HG03159 (cell line): ENCODE measurements around the gene HPSE2.

ENCODE experiments used
- ATAC-seq: cut with Tn5 transposase; IDR thresholded peaks from one replicate; pipeline ENCODE4 v1.9.1; 2021; ENCODE audit warnings: mild to moderate bottlenecking, moderate library complexity; ENCODE audit not compliant: unreplicated experiment

Gene HPSE2

DNA sequence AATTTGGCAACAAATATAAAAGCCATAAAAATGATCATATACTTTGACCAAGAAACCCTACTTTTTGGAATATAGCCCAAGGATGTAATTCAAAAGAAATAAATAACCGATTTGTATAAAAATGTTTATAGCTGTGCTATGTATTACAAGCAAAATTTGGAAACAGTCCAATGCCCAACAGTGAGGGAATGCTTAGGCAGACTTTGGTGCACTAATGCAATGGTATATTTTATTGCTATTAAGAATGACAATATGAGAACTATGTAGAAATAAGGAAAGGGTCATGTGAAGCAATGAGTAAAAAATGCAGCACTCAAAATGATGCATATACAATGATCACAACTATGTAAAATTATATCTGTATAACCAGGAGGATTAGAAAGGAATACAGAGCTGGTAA is 515.1 kb downstream of the HPSE2 start:
- no peak for ATAC-seq

DNA sequence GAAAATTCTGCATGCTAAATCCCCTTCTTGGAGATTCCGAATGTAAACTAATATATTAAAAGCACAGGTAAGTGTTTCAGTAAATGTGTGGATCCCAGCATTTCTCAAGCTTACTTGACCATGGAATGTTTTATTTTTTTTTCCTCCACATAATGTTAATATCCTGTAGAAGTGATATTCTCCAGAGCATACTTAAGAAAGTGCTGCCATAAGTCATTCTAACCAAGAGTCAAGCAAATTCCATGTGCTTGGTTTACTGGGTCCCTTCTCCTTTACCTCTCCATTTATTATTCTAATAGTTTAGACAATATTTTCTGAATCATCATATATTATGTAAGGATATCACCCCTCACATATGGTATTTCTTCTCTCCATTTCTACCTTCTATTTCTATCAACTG is 522.1 kb downstream of the HPSE2 start:
- no peak for ATAC-seq

DNA sequence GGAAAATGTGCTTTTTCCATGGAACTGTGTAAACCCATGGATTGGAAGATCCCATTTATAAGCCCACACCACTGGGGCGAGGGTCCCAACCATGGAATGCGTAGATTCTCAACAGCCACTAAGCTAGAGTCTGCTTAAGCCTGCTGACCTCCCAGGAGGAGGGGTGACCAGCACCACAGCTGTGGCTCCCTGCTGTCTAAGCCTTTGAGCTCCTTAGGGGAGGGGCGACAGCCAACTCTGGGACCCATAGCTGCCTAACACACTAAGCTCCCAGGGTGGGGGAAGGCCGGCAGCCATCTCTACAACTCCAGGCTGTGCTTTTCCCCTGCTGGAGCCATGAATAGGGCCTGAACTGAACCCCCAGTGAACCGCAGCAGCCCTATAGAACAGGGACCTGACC is 539.1 kb downstream of the HPSE2 start:
- ATAC-seq: no peak

DNA sequence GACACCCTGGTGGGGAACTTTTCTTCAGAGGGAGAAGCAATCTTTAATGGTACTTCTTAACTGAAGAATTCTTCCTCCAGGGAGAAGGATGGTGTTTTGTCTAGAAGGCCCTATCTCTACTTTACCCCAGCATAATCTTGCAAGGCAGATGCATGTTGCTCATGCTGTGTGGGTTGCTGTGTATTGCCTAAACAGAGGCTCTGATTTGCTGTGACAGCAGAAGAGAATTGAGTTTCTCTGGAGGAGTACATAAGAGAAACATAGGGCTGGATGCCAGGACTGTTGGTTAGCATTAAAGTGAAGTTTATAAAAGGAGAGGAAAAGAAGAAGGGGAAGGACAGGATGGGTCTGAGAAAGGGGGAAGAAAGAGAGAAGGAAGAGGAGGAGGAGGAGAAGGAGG is 540.8 kb downstream of the HPSE2 start:
- ATAC-seq: no peak

DNA sequence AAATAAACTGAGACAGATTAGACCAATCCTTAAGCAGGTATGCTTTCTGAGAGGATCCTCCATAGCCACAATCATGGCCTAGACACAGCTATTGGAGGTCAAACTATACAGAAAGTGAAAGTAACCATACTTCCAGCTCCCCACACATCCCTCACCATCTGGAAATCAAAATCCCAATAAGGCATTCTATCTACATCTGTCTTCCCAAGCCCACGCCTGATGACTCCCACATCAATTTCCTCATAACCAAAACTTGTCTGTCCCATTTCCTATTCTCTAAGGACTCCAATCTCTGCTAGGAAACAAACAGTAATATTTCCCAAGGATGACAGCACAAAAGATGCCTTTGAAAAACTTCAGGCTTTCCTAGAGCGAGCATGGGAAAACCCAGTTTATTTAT is 541.6 kb downstream of the HPSE2 start:
- no peak for ATAC-seq

DNA sequence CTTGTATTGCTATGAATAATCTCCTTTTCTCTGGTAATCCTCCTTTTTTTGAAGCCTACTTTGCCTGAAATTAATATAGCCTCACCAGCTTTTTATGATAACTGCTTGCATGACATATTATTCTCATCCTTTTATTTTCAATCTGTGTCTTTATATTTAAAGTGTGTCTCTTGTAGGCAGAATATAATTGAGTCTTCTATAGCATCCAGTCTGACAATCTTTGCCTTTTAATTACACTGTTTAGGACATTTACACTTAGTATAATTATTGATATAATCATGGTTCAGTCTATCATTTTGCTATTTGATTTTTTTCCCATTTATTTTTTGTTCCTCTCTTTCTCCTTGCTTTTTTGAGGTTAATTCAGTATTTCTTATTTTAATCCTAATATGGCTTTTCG is 548.0 kb downstream of the HPSE2 start:
- no peak for ATAC-seq

DNA sequence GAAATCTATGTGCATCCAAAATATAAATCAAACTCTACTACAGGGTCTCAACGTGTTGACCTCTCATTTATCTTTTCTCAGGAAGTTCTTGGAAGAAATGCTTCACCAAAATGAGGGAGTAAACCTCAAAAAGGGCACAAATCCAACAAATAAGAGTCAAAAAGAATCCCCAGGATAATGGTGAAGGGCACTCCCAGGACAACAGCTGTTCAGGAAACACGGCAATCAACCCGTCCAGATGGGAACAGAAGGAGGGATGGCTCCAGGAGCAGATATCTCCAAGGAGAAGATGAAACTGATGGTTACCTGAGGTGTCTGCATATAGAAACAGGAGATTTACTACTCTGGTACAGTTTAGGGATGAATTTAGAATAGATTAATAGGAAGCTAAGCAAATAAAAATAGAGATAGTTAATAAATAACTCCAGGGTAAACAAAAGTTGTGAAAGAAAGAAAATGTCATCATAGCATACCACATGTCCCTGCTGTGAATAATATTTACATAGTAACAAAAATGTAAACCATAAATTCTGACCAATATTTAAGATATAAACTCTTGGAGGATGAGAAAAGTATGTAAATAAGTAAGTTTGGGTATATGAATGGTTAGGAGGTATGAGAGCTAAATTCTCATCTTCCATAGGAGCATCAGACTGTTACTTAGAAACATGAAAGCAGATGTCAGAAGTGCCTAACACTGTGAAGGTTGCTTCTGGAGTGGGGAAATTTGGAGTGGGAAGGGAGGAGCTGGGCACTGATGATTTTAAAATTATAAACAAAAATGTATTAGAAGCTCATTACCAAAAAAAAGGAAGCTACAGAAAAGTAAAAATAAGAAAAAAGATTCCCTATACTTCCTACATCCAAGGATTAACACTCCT is 551.4 kb downstream of the HPSE2 start:
- no peak for ATAC-seq

DNA sequence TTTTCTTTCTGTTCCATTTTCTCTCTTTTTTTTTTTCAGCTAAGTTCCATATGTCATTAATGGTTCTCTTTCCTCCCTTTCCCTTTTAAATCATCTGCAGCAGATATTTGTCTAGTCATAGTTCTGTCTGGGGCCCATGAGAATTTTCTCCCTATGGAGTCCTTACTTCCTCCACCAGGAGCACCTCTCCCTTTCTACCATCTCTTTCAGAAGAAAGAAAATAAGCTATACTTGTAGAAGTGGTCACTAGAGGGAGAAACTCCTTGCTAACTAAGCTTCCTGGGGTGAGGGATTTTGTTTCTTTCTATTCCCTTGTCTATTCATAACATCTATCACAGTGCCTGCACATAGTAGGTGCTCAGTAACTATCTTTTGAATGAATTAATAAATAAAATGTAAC is 558.8 kb downstream of the HPSE2 start:
- no peak for ATAC-seq

DNA sequence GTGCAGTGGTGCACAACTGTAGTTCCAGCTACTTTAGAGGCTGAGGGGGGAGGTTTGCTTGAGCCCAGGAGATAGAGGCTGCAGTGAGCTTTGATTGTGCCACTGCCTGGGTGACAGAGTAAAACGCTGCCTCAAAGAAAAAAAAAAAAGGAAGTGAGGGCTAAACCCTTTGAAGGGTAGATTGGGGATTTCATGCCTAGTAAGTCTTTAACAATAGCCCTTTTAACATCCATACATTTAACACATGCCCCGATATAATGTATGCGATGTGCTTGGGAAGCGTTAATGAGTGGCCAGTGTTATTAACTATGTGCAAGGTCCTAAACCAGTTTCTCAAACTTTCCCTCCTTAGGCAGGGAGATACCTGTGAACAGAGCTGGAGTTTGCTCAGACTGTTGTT is 559.8 kb downstream of the HPSE2 start:
- no peak for ATAC-seq

DNA sequence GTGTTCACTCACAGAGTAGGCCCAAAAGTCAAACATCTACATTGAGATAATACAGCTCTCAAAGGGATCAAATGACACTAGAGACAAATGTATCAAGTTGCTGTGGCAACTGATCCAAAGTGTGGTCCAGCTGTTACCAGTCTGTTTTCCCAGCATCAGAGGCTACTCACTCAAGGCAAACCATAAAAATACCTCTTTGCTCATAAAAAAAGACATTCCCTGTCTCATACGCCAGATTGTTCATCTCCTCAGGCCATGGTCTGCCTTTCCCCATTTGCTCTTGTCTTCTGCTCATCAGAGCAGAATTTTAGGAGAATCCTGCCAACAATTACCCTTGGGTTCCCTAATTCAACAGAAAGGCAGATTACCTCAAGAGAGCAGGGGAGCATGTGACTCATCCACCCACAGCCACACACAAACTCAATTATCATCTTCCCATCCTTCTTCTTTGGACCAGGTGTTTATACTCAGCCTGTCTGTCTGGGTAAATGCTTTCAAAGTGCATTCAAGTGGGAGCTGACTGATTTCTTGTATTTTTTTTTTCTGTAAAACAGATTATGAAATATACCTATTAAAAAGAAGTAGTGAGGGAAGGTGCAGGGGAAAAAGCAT is 562.4 kb downstream of the HPSE2 start:
- no peak for ATAC-seq

DNA sequence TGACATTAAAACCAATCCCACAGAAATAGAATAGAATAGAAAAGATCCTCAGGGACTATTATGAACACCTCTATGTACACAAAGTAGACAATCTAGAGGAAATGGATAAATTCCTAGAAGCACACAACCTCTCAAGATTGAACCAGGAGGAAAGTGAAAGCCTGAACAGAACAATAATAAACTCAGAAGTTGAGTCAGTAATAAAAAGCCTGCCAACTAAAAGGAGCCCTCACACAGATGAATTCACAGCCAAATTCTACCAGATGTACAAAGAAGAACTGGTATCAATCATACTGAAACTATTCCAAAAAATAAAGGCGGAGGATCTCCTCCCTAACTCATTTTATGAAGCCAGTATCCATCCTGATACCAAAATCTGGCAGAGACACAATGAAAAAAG is 568.6 kb downstream of the HPSE2 start:
- no peak for ATAC-seq

DNA sequence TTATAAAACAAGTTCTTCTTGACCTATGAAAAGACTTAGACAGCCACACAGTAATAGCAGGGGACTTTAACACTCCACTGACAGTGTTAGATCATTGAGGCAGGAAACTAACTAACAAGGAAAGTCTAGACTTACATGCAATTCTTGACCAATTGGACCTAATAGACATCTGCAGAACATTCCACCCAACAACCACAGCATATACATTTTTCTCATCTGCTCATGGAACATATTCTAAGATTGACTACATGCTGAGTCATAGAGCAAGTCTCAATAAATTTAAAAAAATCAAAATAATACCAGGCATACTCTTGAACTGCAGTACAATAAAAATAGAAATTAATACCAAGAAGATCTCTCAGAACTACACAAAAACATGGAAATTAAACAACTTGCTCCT is 569.4 kb downstream of the HPSE2 start:
- no peak for ATAC-seq

DNA sequence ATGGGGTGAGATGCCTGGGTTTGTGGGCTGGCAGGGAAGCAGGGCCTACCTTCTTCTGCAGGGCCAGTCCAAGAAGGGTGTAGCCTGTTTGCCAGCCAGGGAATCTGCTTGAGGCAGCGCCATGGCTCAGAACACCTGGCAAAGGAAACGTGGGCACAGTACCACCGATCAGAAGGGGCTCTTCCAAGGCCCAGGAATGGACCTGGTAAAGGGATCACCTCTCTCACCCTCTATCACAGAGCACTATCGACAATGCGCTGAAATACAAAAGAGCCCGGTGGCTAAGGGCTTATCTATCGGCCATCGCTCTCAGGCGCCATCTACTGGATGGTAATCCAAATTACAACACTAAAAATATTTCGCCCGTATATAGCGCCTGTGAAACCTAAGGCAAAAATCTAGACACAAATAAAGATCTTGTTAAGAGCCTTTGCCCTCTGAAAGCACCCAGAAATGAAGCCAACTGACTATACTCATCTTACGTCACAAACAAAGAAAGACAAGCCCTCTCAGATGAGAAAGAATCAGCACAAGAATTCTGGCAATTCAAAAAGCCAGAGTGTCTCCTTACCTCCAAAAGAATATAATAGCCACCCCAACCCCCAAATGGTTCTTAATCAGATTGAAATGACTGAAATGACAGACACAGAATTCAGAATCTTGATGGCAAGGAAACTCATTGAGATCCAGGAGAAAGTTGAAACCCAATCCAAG is 571.2 kb downstream of the HPSE2 start:
- no peak for ATAC-seq

DNA sequence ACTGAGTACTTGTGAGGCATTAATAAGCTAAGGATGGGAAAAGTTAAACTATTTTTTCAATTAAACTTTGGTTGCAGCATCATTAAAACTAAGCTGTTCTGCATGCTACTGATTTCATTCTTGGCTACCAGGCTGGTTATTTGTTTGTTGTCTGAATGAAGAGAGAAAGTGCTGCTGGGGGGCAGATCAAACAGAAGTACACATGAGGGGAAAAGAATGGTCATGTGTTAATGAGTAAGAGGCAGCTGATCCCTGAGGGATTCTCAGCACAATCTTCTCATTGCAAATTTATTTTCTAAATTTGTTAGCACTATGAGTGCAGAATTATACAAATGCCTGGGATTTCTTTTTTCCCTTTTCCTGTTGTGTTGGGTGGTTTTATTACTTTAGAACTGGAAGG is 575.7 kb downstream of the HPSE2 start:
- ATAC-seq: no peak

DNA sequence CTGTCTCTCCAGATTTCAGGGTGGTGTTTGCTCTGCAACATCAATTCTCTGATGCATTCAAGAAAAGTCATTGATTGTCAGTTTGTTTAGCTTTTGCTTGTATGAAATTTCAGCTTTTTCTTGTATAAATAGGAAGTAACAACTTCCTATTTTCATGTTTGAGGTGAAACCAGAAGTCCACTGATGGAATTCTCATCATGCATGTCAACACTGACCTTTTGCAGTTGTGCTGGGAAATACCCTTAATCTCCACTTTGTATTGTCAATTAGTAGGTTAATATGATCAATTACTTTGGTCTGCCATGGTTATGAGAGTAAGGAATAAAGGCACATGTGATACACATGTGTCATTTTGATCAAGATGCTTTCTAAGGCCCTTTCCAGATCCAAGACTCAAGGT is 580.2 kb downstream of the HPSE2 start:
- no peak for ATAC-seq

DNA sequence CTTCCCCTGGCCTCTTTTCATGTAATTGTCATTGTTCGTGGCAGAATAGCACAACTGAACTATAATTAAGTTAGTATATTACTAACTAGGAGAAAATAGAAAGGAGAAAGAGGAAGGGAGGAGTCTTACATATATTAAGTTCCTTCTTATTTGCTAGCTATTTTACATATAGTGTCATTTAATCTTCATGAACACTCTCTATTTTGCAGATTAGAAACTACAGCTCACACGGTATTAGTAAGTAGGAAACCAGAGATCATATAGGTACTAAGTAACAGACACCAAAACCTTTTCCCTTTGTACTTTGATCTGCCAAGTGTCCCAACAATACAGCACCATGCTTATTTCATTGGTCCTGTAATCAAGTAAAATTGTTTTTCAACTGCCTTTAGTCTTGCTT is 586.5 kb downstream of the HPSE2 start:
- ATAC-seq: no peak

DNA sequence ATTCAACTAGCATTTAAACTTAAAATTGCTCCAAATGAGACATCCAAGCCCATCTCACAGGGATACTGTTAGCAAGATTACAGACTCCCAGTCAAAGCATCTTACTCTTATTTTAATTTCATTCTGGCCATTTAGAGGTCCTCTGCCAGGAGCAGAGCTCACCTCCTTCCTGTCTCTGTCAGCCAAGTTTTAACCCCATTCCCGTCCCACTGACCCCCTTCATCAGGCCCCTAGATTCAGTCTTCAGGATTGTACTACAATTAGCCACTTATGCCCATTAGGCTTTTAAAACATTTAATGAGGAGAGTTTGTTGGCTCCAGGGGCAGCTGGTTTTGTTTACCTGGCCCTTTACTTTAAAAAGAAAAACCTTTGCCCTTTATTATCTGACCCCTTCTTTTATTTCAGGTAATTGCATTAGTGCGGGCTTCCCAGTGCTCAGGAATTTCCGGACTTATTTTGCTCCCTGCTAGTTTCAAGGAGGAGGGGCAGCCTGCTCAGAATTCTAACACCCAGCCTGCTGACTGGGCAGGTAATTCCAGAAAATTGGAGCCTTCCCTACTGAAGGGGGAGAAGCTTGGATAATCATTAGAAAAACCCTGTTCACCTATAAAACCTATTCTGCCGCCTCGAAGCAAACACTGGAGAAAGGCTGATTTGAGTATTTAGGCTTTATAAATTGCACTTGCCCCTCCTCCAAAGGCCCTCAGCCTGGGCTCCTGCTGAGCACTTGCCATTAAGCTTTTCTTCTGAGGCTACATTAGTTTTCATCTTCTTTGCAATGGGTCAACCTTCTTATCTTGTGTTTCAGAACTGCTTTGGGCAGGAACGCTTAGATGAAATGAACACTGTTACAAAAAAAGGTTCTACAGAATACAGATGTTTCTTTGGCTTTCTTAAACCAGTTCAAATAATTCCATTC is 588.4 kb downstream of the HPSE2 start:
- ATAC-seq: no peak

DNA sequence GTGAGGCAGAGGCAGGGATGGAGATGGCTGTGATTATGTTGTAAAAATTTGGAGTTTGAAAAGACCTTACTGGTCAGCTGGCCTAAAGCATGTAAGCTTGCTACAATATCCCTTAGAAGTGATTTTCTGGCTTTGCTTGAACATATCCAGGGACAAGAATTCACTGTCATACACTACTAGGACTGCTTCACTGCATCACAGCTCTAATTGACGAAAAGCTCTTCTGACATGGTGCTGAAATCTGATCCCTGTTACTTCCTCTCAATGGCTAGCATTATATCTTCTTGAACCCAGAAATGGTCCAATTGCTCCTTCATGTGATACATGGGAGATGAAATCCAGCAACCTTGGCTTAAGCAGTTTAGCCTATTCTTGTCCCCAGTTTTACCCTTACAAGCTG is 591.2 kb downstream of the HPSE2 start:
- ATAC-seq: no peak

DNA sequence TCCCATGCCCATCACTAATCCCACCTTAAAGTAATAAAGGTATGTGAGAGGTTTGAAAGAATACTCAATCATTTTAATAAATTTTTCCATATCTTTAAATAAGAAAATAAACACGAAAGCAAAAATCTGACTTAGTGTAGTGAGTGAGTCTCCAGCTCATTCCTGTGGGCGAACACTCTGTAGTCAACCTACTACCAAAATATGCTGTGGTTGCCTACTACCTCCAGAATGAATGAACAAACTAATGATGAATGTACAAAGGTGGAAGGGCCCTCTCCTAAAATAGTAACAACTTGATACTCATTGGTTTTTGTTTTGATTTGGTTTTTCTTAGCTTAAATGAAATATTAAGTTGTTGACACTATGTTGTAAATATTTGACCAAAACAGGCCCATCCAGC is 593.4 kb downstream of the HPSE2 start:
- ATAC-seq: no peak

DNA sequence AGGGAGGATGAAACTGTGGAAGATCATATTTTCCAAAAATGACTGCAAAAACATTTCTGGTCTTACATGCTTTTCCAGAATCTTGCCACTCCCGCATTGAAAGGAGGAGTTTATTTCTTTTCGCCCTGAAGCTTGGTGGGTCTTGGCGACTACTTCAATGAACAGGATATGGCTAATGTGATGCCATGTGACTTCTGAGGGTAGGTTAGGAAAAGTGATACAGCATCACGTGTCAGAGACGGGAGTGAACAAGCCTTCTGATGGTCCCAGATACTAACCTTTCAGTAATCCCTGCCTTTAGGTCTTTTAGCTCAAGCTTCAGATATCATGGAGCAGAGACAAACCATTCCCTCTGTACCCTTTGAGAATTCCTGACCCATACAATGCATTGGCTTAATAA is 596.7 kb downstream of the HPSE2 start:
- no peak for ATAC-seq

DNA sequence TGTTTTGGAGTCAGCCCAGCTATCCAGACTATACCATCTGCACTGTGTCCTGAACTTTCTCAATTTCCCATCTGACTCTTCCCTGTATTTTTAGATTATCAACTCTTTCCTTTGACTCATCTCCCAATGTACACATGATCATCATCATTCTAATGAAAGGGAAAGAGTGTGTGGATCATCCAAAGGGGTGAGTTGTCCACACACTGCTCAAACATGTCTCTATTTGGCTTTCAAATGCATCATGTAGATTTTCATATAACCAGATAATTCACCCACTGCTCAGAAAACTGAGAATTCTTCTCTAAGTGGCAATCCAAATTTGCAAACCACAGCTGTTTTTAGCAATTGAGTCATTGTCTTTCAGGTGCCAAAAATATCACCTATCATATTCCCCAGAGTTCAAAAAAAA is 598.7 kb downstream of the HPSE2 start:
- ATAC-seq: no peak
